Caco-2 (cell line): ENCODE measurements around the gene LARP6. TPM values are rescaled to one million over a fixed set of nuclear protein-coding genes. Genes with fewer than 3 reads are reported as not detected.

ENCODE experiments used
- Bru-seq: library from RNA; stranded (reverse); fragments of 400-500 nt; gene quantifications from one replicate; lab custom pipeline; 2021; lab: Mats Ljungman, UMichigan
- BruChase-seq, 2 experiments: library from RNA; stranded (reverse); fragments of 400-500 nt; gene quantifications; one replicate each; lab custom pipeline; 2021; lab: Mats Ljungman, UMichigan
- BruUV-seq: library from RNA; stranded (reverse); fragments of 400-500 nt; replicated peaks from 2 replicates; lab custom pipeline; 2021; lab: Mats Ljungman, UMichigan
- CTCF ChIA-PET: fragments of 300-600 bp; sonication (Branson Sonifier 250); formaldehyde crosslinking; loops from one replicate; lab custom pipeline; 2022; ENCODE audit warnings: antibody characterized with exemption; lab: Charles Lee
- POLR2A ChIA-PET: fragments of 300-600 bp; sonication (Branson Sonifier 250); formaldehyde crosslinking; loops from one replicate; lab custom pipeline; 2022; ENCODE audit warnings: antibody characterized with exemption; lab: Charles Lee
- DNase-seq, 2 experiments: peaks; one replicate each; pipeline versions ENCODE4 v3.0.0 to v3.0.0-alpha.2; 2020 to 2022
- H3K27me3 ChIP-seq: replicated peaks from 2 replicates; pipeline ENCODE4 v1.6.0; 2011; ENCODE audit warnings: low read length; ENCODE audit not compliant: control insufficient read depth, insufficient read depth
- H3K36me3 ChIP-seq: 2 replicates; pipeline ENCODE4 v1.5.1; 2011; ENCODE audit warnings: low read length; ENCODE audit not compliant: control insufficient read depth, insufficient read depth
- H3K4me1 ChIP-seq: fragments of 250-450 bp; sonication (Bioruptor Pico); 2 replicates; pipeline ENCODE4 v1.5.1; 2020; ENCODE audit warnings: mild to moderate bottlenecking
- H3K4me3 ChIP-seq: 2 replicates; pipeline ENCODE4 v1.5.1; 2011; ENCODE audit warnings: low read depth, mild to moderate bottlenecking, control low read depth, low read length
- H3K9me3 ChIP-seq: fragments of 250-450 bp; sonication (Bioruptor Pico); 2 replicates; pipeline ENCODE4 v1.5.1; 2020; ENCODE audit warnings: mild to moderate bottlenecking, moderate library complexity
- H3K27ac Mint-ChIP-seq: one replicate; pipeline ENCODE4 v1.8.0; 2022; ENCODE audit warnings: mixed read lengths; ENCODE audit not compliant: unreplicated experiment
- H3K27me3 Mint-ChIP-seq: one replicate; pipeline ENCODE4 v1.8.0; 2022; ENCODE audit warnings: mixed read lengths; ENCODE audit not compliant: insufficient read depth, unreplicated experiment
- H3K36me3 Mint-ChIP-seq: one replicate; pipeline ENCODE4 v1.8.0; 2022; ENCODE audit warnings: mild to moderate bottlenecking, mixed read lengths; ENCODE audit not compliant: insufficient read depth, unreplicated experiment
- H3K4me1 Mint-ChIP-seq: one replicate; pipeline ENCODE4 v1.8.0; 2022; ENCODE audit warnings: low read depth, mixed read lengths; ENCODE audit not compliant: unreplicated experiment
- H3K4me3 Mint-ChIP-seq: one replicate; pipeline ENCODE4 v1.8.0; 2022; ENCODE audit warnings: mild to moderate bottlenecking, moderate library complexity, mixed read lengths; ENCODE audit not compliant: unreplicated experiment
- H3K9me3 Mint-ChIP-seq: one replicate; pipeline ENCODE4 v1.8.0; 2022; ENCODE audit warnings: mixed read lengths; ENCODE audit not compliant: unreplicated experiment
- intact Hi-C: fragments of 100-400 bp; cut with micrococcal nuclease; formaldehyde crosslinking; loops from one replicate; pipeline ENCODE4 v1.10.0; 2022; ENCODE audit not compliant: unreplicated experiment
- long read RNA-seq: library from polyadenylated mRNA; stranded (forward); transcript quantifications from one replicate; pipeline ENCODE4 v2.0.0, GENCODE V29; 2022
- total RNA-seq: library from RNA; stranded (reverse); gene quantifications from 2 replicates; pipeline ENCODE4 v1.2.3, GENCODE V29; 2022
- TF ChIP-seq, protein P1 (sequence below), 2 experiments: fragments of 200-600 bp in 1 of 2; IDR thresholded peaks; 1 replicate in 1 of 2; 2 replicates in 1 of 2; pipeline versions ENCODE4 v1.5.1 to v1.8.0; 2011 to 2022; ENCODE audit warnings: antibody characterized with exemption in 1 of 2, control low read depth in 1 of 2, inconsistent platforms in 1 of 2, low read depth in 1 of 2, low read length in 1 of 2, mild to moderate bottlenecking in 1 of 2, moderate library complexity in 1 of 2; ENCODE audit not compliant: insufficient read depth in 1 of 2, severe bottlenecking in 1 of 2, unreplicated experiment in 1 of 2

LARP6 gene
- total RNA-seq (19.7 and 19.8 TPM in 2 replicates), Bru-seq, nascent RNA (percentile 54 among the genes with signal in this experiment), BruChase-seq, experiment 1, labeled RNA remaining after a 2-hour chase (percentile 49 among the genes with signal in this experiment), BruChase-seq, experiment 2, labeled RNA remaining after a 6-hour chase (percentile 45 among the genes with signal in this experiment)
- long read RNA-seq, full-length matches to known transcripts: 19 of 21 reads
- long read RNA-seq, partial matches to known transcripts: 0 of 21 reads
- long read RNA-seq, other reads (novel, unspliced or antisense): 2 of 21 reads

DNA sequence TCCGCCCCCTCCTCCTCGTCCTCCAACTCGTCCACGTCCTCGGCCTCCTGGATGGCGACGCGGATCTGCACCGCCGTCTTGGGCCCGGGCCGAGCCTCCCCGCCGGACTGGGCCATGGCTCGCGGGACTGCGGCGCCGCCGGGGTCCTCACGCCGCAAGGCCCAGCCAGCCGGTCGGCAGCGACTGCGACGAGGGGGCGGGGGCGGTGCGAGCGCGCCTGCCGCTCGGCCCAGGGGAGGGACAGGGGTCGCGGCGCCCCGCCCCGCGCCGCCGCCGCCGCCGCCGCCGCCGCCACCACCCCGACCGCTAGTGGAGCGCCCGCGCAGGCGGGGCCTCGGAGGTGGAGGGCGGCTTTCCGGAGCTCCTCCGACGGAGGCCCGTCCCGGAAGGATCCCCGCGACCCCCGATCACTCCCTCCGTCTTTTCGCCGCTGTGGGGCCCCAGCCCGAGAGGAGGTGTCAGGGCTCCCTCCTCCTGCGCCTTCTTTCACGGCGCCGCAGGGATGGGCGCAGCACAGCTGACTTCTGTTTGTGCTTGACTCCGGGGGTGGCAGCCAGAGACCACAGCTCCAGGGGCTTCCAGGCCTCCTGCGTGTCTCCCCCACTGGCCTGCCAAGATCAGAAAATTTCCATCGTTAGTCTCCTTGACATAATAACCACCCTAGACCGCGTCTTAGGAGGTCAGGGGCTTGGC, at the start of gene LARP6:
Gene LARP6, minus strand, starts transcription at position 185 of the 693 bp plus-strand sequence. Its CDS starts 69 bp downstream, at position 116.
- CTCF ChIA-PET: interaction anchor here (0.8 to 1.6 kb wide), 4 partner anchors 8 to 39 kb away, joined by 3 to 7 read pairs (median 4); partner anchors contain the start of gene LRRC49

DNA sequence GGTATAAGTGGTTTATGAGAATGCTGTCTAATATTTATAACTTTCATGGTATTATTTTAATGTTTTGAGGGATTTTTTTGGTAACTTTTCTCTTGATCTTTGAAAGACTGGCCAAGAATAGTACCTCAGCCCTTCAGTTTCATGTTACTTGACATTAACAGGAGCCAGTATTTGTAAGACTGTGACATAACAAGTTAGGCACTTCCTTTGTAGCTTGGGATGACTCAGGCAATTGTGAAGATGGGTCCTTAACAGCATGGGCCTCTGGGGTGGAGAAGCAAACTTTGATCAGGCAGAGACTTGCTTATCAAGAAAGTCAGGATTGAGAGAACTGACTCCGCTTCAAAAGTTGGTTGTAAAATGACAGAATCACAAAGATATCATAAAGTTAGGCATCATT, 48.1 kb upstream of the LARP6 start:
- TF ChIP-seq, protein P1, sequence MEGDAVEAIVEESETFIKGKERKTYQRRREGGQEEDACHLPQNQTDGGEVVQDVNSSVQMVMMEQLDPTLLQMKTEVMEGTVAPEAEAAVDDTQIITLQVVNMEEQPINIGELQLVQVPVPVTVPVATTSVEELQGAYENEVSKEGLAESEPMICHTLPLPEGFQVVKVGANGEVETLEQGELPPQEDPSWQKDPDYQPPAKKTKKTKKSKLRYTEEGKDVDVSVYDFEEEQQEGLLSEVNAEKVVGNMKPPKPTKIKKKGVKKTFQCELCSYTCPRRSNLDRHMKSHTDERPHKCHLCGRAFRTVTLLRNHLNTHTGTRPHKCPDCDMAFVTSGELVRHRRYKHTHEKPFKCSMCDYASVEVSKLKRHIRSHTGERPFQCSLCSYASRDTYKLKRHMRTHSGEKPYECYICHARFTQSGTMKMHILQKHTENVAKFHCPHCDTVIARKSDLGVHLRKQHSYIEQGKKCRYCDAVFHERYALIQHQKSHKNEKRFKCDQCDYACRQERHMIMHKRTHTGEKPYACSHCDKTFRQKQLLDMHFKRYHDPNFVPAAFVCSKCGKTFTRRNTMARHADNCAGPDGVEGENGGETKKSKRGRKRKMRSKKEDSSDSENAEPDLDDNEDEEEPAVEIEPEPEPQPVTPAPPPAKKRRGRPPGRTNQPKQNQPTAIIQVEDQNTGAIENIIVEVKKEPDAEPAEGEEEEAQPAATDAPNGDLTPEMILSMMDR (IDR thresholded peaks at IDR 0.05; ENCODE audit: insufficient read depth in 1 of 2, low read depth in 1 of 2, low read length in 1 of 2, severe bottlenecking in 1 of 2, unreplicated experiment in 1 of 2): no peak
- Histone ChIP-seq H3K36me3 (no peaks in the 10 kb centered on the region), H3K27me3 (no peaks in the 10 kb centered on the region), H3K4me3 (no peak overlapping the region), H3K9me3 (peaks cover 3% of the 10 kb centered on the region; the same call in 1 of the 2 replicates), H3K4me1 (peaks cover 15% of the 10 kb centered on the region)
- Mint-ChIP-seq H3K27me3 (no peaks in the 10 kb centered on the region), H3K9me3 (peaks cover 19% of the 10 kb centered on the region), H3K4me1 (peaks cover 20% of the 10 kb centered on the region), H3K36me3 (no peaks in the 10 kb centered on the region), H3K4me3 (no peak overlapping the region), H3K27ac (no peak overlapping the region)
- intact Hi-C loops: no loop called here
- no TSS peak for BruUV-seq
- DNase-seq: peak; percentile 27 to 44
- CTCF ChIA-PET: no interaction called here
- POLR2A ChIA-PET: no interaction called here

More for the DNA sequence above, at the start of gene LARP6:
- H3K9me3 ChIP-seq: no peaks in the 10 kb centered on the region
- intact Hi-C loops: loop anchor here (1.0 kb wide), 2 partner anchors 21 to 29 kb away; no protein-coding TSS in a partner anchor
- H3K4me1 ChIP-seq: no peaks in the 10 kb centered on the region
- no peaks in the 10 kb centered on the region; the same call in 1 of the 2 replicates for H3K27me3 ChIP-seq
- POLR2A ChIA-PET: no interaction called here
- DNase-seq: peak; percentile 58 to 80
- Mint-ChIP-seq H3K27me3 (no peaks in the 10 kb centered on the region), H3K4me1 (peaks cover 9% of the 10 kb centered on the region), H3K36me3 (no peaks in the 10 kb centered on the region), H3K9me3 (no peaks in the 10 kb centered on the region), H3K4me3 (peak within 1 kb of the TSS; percentile 94), H3K27ac (peak within 1 kb of the TSS; percentile 76)
- no TSS peak for BruUV-seq
- peak within 1 kb of the TSS; percentile 81 for H3K4me3 ChIP-seq
- no peaks in the 10 kb centered on the region; the same call in 1 of the 2 replicates for H3K36me3 ChIP-seq
- TF ChIP-seq, protein P1 (IDR thresholded peaks at IDR 0.05; ENCODE audit: insufficient read depth in 1 of 2, low read depth in 1 of 2, low read length in 1 of 2, severe bottlenecking in 1 of 2, unreplicated experiment in 1 of 2): no peak

DNA sequence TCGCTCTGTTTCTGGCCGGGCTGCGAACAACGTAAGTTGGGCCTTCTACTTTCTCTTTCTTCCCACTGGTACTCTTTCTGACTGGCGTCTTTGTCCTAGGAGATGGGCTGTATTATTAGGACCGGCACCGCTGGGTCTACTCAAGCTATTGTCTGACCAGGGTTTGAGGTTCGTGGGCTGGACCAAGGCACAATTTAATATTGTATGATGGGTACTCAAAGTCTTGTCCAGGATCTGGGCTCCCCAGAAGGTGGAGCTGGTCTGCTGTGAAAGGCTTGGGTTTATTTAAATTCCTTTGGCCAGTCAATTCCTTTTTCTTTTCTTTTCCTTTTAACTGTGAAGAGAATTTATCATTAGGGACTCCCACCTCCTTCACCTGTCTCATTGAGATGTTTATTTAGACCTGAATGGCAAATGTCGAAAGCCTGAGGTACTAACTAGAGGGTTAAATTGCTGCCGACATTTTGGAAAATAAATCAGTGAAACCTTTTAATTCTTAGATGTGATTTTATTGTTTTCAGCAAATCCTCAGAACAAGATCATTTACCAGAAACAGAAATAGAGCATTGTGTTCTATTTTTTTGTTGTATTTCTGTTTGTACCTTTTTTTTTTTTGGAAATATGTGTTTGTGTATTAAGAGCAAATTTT, 39.1 kb upstream of the LARP6 start:
- DNase-seq: peak; percentile 40 to 42
- H3K4me1 ChIP-seq: no peaks in the 10 kb centered on the region; the same call in 1 of the 2 replicates
- H3K4me1 Mint-ChIP-seq: peaks cover 12% of the 10 kb centered on the region
- H3K27me3 ChIP-seq: no peaks in the 10 kb centered on the region
- H3K27me3 Mint-ChIP-seq: no peaks in the 10 kb centered on the region
- H3K36me3 Mint-ChIP-seq: peaks cover 17% of the 10 kb centered on the region
- H3K9me3 ChIP-seq: no peaks in the 10 kb centered on the region
- intact Hi-C loops: loop anchor here (1.0 kb wide), 1 partner anchor 210 kb away; no protein-coding TSS in a partner anchor
- BruUV-seq: no TSS peak
- peak overlapping the region; percentile 93 for H3K27ac Mint-ChIP-seq
- ChIA-PET POLR2A (no interaction called here), CTCF (interaction anchor here (1.0 to 1.5 kb wide), 3 partner anchors 18 to 39 kb away, joined by 4 to 5 read pairs (median 4); partner anchors contain the start of gene LARP6)
- H3K4me3 ChIP-seq: peak overlapping the region; percentile 80
- H3K9me3 Mint-ChIP-seq: no peaks in the 10 kb centered on the region
- peak overlapping the region; percentile 92 for H3K4me3 Mint-ChIP-seq
- TF ChIP-seq, protein P1 (IDR thresholded peaks at IDR 0.05; ENCODE audit: insufficient read depth in 1 of 2, low read depth in 1 of 2, low read length in 1 of 2, severe bottlenecking in 1 of 2, unreplicated experiment in 1 of 2): peak; percentile 11 to 47
- H3K36me3 ChIP-seq: no peaks in the 10 kb centered on the region
